Measurements from ENCODE around the gene COL7A1.
"Not testable (repeated sequence)": the region's sequence is repeated elsewhere in the genome, so short reads cannot be mapped to it uniquely, and the experiment has no call there.

The COL7A1 gene

DNA sequence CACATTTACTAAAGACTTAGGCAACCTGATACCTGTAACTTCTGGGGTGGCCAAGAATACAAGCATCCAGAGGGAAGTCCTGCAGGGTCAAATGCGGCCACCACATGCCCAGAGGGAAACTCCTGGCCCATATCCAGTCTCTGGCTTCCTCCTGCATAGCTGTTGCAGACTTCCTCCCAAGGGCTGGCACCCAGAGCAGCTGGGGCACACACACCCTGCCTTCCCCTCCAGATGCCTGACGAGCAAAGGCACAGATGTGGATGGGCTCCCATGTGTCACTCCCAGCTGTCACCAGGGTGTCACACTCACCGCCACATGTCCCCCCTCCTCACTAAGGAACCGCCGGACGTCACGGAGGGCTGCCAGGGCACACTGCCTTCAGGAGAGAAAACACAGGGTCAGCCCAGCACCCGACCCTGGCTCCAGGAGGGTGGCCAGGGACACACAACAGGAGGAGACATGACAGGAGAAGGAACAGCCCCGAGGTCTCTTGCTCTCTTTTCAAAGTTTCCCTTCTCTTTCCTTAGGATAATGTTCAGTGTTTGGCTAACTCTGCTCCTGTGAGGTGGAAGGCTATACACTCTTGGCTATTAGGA, 51.8 kb downstream of the COL7A1 start:
- no peak for DNase-seq (ENCODE audit: low read depth, low spot score)

DNA sequence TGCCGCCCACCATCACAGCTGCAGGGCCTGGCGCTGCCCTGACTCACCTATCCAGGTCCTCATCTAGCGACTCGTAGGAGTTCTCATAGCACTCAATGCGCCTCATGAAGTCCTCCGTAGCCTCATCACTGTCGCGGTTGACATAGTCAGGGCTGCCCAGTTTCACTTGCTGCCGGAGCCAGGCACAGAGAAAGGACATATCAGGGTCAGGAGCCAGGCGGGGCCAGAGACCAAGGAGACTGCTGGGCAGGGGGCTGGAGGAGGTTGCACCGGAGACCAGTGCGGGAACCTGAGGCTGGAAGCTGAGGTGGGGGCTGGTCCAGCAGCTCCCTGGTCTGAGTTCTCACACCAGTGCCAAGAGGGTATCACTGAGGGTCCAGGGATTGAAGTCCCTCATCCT, 56.7 kb downstream of the COL7A1 start:
- no peak for DNase-seq (ENCODE audit: low read depth, low spot score)

DNA sequence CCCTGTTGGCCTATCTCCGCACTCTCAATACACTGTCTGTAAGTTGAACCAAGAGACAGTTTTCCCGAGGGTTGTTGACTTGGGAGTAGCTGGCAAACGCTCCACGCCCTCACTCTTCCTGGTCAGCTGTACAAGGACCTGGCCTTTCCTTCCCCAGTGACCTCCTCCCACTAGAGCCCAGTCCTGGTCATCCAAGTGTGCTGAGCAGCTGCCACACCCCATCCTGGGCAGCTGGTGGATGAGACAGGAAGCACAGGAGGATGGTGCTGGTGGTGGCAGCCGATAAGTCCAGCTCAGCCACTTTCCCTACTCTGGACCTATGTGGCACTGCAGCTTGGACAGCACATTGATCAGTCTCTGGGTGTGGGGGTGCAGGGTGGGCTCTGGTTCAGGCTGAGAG, 58.3 kb downstream of the COL7A1 start:
- DNase-seq (ENCODE audit: low read depth, low spot score), result no peak

DNA sequence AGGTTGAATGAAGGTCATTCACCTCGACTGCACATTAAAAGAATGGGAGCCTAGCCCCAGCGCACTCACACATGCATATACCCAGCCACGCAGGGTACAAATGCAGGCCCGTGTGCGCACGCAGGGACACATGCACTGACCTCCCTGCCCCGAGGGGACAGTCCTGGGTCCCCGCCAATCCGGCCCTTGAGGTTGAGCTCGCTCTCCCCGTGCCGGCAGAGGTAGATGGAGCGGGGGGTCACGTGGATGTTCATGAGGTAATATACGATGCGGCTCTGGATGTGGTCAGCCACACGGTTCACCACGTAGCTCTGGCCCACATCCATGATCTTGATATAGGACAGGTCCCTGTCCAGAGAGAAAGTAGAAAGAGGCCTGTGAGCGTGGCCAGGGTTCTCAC, 59.0 kb downstream of the COL7A1 start:
- no peak for DNase-seq (ENCODE audit: low read depth, low spot score)

DNA sequence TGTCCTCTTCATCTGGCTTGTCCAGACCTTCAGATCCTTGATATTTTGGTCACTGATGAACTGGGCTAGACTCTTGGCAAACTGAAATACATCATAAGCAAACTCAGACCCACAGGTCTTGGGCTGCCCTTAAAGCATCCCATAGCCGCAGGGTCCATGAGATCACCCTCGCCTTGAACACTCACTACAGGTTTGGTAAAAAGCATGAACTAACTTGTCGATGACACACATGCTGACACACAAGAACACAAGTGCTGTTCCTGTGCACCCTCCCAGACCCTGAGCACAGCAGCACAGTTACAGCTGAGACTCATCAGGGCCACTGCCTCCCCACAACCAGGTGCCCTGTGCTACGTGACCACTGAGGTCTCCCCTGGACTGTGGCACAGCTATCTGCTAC, 59.6 kb downstream of the COL7A1 start:
- DNase-seq (ENCODE audit: low read depth, low spot score), result no peak

DNA sequence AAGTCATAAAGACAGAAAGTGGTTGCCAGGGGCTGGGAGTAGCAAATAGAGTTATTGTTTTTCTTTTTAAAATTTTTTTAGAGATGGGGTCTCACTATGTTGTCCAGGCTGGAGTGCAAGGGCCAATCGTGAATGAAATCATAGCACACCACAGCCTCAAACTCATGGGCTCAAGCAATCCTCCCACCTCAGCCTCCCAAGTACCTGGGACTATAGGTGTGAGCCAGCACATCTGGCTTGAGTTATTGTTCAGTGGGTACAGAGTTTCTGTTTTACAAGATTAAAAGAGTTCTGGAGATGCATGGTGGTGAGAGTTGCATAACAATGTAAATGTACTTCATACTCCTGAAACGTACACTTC, 62.2 kb downstream of the COL7A1 start:
- no peak for DNase-seq (ENCODE audit: low read depth, low spot score)

DNA sequence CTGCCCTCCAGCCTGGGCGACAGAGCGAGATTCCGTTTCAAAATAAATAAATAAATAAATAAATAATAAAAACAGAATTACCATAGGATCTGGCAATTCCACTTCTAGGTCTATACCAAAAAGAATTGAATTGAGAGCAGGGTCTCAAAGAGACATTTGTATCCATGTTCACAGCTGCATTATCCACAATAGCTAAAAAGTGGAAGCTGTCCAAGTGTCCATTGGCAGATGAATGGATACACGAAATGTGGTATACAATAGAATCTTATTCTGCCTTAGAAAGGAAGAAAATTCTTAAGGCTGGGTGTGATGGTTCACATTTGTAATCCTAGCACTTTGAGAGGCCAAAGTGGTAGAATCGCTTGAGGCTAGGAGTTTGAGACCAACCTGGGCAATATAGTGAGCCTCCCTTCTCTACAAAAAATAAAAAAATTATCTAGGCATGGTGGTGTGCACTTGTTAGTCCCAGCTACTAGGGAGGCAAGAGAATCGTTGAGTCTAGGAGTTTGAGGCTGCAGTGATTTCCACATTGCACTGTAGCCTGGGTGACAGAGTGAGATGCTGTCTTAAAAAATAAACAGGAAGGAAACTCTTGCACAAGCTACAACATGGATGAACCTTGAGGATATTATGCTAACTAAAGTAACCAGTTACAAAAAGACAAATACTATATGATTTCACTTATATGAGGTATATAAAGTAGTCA, 62.7 kb downstream of the COL7A1 start:
- DNase-seq (ENCODE audit: low read depth, low spot score), result no peak

DNA sequence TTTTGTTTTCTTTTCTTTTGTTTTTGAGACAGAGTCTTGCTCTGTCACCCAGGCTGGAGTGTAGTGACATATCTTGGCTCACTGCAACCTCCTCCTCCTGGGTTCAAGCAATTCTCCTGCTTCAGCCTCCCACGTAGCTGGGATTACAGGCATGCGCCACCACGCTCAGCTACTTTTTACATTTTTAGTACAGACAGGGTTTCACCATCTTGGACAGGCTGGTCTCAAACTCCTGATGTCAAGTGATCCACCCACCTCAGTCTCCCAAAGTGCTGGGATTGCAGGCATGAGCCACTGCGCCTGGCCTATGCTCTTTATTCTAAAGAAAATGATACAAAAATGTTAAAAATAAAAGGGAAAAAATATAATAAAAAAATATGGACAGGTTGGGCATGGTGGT, 64.4 kb downstream of the COL7A1 start:
- not testable (repeated sequence) for DNase-seq (ENCODE audit: low read depth, low spot score)

DNA sequence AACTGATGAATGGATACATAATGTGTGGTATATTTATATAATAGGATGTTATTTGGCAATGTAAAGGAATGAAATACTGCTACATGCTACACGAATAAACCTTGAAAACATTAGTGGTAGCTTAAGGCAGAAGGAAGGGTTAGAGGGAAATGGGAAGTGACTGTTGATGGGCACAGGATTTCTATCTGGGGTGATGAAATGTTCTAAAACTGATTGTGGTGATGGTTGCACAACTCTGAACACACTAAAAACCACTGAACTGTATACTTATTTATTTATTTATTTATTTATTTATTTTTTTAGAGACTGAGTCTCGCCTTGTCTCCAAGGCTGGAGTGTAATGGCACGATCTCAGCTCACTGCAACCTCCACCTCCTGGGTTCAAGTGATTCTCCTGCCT, 66.4 kb downstream of the COL7A1 start:
- no peak for DNase-seq (ENCODE audit: low read depth, low spot score)

DNA sequence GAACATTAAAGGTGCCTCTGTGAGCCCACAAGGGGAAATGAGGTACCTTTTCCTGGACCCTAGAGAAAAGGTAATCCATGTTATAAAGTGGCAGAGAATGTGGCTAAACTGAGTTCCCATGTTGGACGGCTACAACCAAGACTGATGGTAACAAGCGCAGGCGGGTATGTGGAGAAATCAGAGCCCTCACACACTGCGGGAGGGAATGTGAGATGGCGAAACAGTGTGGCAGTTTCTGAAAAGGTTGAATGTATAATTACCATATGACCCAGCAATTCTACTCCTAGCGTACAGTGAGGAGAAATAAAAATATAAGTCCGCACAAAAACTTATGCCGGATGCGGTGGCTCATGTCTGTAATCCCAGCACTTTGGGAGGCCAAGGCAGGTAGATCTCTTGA, 67.1 kb downstream of the COL7A1 start:
- no peak for DNase-seq (ENCODE audit: low read depth, low spot score)

DNA sequence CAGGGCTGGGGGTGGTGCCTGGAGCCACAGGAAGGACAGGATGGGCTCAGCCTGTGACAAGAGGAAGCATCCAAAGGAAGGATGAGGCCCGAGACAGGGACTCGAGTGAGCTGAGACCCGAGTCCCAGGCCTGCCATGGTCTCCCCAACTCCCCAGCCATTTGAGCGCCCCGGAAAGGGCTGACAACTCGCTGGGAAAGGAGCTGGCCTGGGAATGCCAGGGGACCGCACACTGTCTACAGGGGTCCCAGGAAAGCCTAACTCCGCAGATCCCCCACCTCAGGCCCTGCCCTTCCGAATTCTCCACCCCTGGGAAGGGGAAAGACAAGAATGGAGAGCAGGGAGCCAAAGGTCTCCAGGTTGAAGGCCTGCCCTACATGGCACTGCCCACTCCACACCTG, 70.2 kb downstream of the COL7A1 start:
- no peak for DNase-seq (ENCODE audit: low read depth, low spot score)

DNA sequence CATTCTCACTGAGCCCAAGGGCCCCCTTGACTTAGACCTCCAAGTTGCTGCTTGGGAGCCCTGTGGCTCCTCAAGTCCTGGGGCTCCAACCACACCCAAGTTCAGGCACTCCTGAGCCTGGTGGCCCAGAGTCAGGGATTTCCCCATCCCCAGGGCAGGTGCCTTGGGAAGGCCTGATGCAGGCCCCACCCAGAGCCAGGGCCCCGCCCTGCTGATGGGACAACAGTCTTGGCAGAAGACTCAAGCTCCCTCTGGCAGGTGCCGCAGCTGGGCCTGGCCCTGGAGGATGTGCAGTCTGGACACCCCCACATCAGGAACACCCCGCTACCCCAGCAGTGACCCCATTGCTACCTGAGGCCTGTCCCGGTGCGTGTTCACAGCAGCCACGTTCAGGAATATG, 73.5 kb downstream of the COL7A1 start:
- no peak for DNase-seq (ENCODE audit: low read depth, low spot score)

DNA sequence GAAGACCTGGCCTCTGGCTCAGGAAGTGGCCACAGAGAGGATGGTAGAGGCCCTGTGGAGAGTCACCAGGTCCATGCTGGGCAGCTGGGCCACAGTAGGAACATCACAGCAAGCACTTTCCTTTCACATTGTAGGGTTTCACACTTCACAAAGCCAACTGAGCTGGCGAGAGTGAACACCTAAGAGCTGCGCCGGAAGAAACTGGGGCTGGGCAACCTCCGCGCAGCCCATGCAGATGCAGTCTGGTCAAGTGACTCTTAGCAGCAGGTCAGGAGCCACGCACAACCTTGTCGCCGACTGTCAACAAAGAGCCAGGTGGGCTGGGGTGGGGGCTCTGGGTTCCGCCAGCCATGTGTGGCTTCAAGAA, 75.9 kb downstream of the COL7A1 start:
- no peak for DNase-seq (ENCODE audit: low read depth, low spot score)

DNA sequence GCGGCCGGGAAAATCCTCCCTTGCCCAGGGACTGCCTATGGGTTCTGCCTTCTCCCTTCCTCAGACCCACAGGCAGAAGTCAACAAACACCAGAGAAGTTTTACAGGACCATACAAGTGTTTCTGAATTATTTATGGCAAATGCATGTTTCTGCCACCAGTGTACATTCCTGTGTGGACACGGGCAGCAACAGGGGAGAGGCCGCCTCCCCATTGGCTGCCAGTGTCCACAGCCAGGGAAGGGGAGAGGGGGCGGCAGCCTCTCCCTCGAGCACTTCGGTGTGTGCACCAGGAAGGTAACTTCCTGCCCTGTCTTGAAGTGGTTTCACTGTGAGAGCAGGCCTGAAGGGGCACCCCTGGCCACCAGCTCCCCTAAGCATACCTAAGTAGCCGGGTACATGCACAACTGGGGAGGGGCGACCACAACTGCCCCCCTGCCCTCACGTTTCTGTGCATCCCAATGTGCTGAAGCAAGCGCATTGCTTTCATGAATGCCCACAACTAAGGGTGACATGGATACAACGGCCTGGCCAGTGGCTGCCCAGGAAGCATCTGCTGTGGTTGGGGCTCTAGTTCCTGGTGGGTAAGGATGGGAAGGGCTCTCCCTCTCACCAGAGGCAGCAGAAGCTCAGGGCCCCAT, 76.4 kb downstream of the COL7A1 start:
- DNase-seq (ENCODE audit: low read depth, low spot score), result no peak

DNA sequence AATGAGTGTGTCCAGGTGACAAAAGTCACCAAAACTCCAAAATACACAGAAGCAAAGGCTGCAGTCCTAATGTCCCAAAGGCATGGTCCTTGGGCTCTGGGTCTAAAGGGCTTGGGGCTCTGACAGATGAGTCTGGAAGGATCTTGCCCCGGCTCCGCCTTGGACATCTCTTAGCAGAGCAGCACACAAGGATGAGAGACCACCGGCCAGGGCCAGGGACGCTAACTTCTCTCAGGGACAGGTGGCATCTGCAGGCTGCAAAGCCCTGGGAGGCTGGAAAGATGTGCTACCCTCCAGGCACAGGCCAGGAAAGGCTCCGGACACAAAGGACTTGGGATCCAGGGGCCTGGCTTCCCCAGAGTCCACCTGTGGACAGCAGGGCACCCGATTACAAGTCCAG, 77.1 kb downstream of the COL7A1 start:
- DNase-seq (ENCODE audit: low read depth, low spot score), result no peak

DNA sequence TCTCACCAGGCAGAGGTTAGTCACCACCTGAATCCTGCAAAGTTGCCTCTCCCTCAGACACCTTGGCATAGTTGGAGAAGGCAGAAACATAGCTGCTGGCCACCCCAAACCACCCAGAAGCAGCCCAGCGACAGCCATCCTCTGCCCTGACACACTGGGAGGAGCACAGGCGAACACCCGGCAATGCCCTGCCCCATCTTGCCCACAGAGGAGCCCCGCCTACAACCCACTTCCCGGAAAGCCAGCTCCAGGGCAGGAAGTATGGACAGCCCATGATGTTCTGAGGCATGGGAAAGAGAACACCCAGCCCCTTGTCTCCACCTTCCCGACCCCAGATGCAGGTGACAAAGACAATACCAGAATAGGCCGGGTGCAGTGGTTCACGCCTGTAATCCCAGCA, 78.6 kb downstream of the COL7A1 start:
- DNase-seq (ENCODE audit: low read depth, low spot score), result no peak

DNA sequence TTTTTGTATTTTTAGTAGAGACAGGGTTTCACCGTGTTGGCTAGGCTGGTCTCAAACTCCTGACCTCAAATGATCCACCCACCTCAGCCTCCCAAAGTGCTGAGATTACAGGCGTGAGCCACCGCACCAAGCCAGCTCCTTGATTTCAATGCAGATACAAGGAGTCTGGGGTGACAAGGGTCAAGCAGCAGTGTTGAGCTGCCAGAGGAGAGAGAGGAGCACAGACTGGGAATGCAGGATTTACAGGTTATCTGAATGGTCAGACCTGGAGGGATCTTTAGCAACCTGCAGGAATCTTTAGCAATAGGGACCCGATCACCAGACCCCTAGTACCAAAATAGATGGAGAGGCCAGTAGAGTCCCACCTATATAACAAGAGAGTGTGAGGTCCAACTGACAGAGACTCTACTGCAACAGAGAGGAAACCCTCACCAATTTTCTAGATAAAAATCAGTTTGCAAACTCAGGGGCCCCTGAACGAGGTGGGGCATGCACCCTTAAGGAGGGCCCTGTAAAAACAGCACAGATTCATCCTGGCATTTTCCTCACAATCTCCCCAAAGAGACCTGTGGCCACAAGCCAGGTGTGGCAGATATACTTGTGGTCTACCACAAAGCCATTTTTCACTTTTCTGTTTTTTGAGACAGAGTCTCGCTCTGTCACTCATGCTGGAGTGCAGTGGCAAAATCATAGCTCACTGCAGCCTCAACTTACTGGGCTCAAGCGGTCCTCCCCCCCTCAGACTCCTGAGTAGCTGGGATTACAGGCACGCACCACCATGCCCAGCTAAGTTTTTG, 80.5 kb downstream of the COL7A1 start:
- DNase-seq (ENCODE audit: low read depth, low spot score), result no peak
